Measurements from ENCODE around the gene RHBG.

RHBG gene

GRCh38 chr1:156428746-156429288, 59.8 kb downstream of the RHBG start:
- no peak for DNase-seq

GRCh38 chr1:156429313-156430060, 60.5 kb downstream of the RHBG start:
- DNase-seq: no peak

- no peak for DNase-seq
Measured at GRCh38 chr1:156430303-156430702, 61.3 kb downstream of the RHBG start.

- no peak for DNase-seq
Measured at GRCh38 chr1:156430866-156431265, 61.9 kb downstream of the RHBG start.

- DNase-seq: no peak
Measured at GRCh38 chr1:156431366-156431765, 62.4 kb downstream of the RHBG start.

GRCh38 chr1:156431769-156432668, 63.0 kb downstream of the RHBG start:
- DNase-seq: no peak

- DNase-seq: no peak
Measured at GRCh38 chr1:156432669-156433018, 63.6 kb downstream of the RHBG start.

- DNase-seq: no peak
Measured at GRCh38 chr1:156433032-156433431, 64.0 kb downstream of the RHBG start.

- no peak for DNase-seq
Measured at GRCh38 chr1:156433602-156434001, 64.6 kb downstream of the RHBG start.

All from DMS79 treated with DMSO at 0.1 percent for 48 hours (cell line).